GM20431 (cell line): Measurements from ENCODE around the gene SLX4IP.
"Not testable (repeated sequence)": the region's sequence is repeated elsewhere in the genome, so short reads cannot be mapped to it uniquely, and the experiment has no call there.

Experiments used
- in situ Hi-C: fragments of 300-500 bp; cut with MseI, MboI; formaldehyde crosslinking; loops from one replicate; pipeline ENCODE4 v1.15.0; 2020; ENCODE audit warnings: low sequenced_read_pairs; ENCODE audit not compliant: unreplicated experiment

The SLX4IP gene

DNA sequence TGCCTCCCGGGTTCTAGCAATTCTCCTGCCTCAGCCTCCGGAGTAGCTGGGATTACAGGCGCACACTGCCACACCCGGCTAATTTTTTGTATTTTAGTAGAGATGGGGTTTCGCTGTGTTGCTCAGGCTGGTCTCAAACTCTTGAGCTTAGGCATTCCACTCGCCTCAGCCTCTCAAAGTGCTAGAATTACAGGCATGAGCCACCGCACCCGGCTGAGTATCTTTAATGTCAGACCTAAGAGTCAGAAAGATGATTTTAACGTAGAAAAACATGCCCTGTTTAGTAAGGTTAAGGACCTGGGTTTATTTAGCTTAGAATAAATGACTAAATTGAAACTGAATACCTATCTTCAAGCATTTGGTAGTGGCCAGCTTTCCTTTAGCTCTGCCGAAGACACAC, 155.3 kb downstream of the SLX4IP start:
- in situ Hi-C loops, result not testable (repeated sequence)

- in situ Hi-C loops, result no loop called here
Observed at GRCh38 chr20:10590950-10591671, 156.0 kb downstream of the SLX4IP start.

GRCh38 chr20:10591946-10592521, 156.9 kb downstream of the SLX4IP start:
- in situ Hi-C loops, result no loop called here

DNA sequence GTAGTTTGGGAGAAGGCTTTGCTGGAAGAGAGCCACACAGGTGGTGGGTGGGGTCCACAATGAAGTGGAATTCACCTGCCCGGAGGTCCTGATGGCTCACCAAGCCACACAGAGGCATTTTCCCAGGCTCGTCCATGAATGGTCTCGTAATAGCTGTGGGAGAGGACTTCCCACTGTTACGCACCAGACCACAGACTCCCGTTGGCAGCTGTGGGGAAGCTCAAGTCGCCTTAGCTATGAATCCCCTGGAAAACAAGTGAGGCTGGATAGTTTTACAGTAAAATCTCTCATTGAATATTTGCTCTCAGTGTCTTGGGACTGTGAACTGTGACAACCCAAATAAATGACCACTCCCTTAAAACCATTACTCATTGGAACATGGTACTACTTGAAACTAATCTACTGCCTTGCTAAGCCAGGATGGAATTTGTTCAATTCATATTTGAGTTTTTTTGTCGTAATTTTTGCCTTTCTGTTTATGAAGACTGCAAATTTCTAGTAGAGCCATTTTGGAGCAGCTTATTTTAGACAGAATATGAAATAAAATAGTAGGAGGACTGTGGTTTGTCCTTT, 159.3 kb downstream of the SLX4IP start:
- in situ Hi-C loops, result no loop called here

DNA sequence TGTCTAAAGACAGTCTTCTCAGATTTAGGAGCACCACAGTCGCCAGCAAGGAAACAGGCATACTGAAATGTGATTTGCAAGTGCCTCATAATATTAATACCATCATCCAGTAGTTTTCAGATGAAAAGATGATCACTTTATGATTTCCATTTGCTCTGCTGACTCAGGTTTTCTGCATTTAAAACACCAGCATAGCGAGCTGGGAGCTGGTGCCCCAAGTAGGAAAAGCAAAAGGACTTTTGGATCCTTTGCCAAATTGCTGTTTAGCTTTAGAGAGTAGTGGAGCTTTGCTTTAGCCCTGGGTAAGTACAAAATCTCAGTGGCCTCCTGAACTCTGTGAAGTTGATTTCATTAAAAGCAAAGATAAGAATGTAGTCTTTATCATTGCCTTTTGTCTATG, 160.2 kb downstream of the SLX4IP start:
- in situ Hi-C loops, result no loop called here

GRCh38 chr20:10595985-10596384, 160.9 kb downstream of the SLX4IP start:
- in situ Hi-C loops, result no loop called here

- in situ Hi-C loops, result no loop called here
Observed at GRCh38 chr20:10596710-10597121, 161.6 kb downstream of the SLX4IP start.

DNA sequence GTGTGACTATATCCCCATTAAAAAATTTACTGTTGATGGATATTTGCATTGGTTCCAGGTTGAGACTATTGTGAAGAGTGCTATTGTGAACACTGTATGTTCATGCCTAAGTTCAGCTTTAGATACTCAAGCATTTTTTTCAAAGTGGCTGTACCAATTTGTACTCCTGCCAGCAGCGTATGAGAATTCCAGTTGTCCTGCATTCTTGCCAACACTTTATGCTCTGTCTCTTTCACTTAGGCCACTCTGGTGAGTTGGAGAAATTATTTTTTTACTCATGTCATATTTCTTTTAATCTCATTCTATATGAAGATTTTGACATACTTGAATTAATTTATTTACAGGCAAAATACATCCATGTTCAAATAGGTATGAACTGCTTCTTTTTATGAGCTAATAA, 162.5 kb downstream of the SLX4IP start:
- in situ Hi-C loops, result no loop called here

DNA sequence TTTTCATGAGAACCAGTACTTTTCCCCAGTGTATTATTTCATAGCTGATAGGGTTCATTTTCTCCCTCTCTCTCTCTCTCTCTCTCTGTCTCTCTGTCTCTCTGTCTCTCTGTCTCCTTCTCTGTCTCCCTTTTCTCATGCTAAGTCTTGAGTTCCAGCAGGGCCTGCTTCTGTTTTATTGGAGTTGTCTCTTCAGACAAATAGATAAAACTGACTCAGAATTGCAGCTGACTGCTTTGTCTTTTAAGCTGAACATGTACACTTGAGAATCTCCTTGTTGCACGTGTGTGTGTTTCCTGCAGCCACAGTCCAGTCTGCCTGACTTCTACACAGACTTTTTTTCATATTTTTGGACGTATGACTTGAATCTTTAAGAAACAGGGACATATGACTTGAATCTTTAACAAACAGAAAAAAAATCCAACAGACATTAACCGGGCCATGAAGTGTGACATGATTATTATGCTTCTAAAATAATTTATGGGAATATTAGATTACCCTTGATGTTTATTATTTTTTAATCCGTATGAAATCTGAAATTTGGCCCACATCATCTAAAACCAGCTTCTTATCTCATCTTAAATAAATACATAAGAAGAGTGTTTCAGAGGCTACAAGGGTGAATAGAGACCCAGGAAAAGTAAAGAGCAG, 167.2 kb downstream of the SLX4IP start:
- in situ Hi-C loops, result no loop called here

- in situ Hi-C loops, result no loop called here
Observed at GRCh38 chr20:10603378-10603777, 168.3 kb downstream of the SLX4IP start.

DNA sequence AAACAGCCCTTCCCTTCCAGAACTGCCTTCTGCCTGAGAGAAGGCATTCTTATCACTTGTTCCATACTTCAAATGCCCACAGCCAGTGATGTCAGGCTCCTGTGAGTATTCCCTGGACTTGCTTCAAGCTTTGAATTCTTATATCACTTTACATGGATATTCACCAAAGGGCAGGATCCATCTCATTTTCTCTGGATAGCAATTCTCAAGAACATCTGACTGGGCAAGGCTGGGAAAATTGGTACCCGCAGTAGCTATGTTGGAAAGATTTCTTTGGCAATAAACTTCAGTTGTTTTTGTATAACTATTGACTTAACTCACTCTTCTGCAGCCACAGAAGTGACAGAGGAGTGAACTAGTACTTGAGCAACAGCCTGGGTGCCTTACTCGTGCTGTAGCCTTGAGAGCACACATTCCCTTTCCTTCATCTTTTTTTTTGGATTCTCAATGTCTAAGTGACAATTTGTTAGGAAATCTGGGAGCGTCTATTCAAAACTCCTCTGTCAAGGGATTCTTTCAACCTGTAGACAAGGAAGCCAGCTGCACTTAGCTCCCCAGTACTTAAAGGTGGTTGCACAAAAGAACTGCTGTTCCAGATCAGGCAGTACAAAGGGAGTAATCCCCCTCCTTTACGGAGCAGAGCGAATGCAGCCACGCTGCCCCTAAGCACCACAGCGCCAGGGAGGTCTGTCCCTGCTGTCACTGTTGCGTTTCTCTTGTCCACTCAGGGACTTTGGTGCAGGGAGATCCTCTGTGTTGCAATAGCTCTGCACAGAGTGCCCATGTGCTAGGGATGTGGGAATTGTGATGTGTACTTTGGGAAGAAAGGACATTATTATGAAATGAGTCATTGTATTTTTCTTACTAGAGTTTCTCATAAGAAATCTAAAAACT, 169.1 kb downstream of the SLX4IP start:
- in situ Hi-C loops, result no loop called here

DNA sequence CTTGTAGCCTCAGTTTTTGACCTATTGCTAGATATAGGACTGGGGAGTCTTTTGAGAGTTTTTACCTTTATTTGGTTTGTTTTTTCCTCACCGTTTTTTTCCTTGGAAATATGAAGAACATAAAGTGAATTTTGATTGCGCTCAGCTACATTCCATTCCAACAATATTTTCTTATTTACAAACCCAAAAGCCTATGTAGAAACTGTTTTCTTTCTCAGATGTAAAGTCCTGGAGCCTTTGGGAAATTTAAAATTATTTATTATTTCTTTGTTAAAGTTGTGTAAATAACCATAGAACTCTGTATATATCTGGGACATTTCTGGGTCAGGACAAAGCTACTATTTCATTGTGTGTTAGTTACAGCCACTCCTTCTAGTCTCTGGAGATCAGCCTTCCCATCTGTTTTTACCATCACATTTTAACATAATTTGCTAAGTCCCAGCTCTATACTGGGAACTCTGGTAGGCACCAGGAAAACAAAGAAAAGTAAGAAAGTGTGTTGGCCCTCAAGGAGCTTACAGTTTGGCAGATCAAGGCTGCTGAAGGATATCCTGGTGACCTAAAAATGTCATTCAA, 169.8 kb downstream of the SLX4IP start:
- in situ Hi-C loops, result no loop called here

DNA sequence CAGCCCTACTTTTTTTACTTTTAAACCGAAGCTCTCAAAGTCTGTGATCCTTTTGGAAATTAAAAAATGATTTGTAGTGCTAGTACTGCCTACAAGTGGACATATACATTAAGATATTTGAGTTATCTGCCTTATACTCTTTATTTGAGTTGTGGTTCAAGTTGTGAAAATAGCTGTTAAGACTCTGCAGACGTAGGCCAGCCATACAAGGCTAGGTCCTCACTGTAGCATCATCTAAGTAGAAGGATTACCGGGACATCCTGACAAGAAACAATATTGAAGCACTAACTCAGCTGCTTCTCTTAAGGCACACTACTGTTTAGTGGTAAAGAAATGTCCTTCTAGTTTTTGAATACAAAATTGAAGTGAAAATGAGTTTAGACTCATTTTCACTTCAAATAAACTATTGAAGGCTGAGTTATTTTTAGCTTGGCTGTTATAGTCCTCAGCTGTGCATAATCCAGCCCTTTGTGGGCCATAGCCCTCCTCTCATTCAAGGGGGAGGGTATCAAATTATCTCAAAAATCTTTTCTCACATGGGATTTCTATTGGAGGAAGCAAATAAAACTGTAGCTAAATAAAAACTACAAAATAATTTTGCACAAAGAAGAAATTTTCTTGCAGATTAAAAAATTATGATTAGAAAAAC, 170.6 kb downstream of the SLX4IP start:
- in situ Hi-C loops, result no loop called here

- in situ Hi-C loops, result no loop called here
Observed at GRCh38 chr20:10609276-10609675, 174.2 kb downstream of the SLX4IP start.

DNA sequence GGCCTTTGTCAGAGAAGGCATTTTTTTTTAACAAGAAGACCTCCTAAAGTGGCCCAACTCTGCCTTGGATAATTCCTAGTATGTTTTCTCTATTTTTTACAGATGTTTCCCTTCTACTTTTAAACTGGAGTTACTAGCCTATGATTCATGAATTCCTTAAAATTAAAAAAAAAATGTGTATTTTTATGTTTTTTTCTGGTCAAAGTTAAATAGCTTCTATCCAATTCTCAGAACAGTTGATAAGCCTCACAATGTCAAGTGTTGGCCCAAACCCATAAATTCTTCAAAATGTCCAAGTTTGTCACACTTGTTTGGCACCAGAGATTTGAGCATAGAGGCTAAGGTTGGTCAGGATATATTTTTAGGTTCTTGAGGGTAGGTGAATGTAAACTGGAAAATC, 174.7 kb downstream of the SLX4IP start:
- in situ Hi-C loops, result no loop called here

- in situ Hi-C loops, result no loop called here
Observed at GRCh38 chr20:10610251-10610650, 175.1 kb downstream of the SLX4IP start.

DNA sequence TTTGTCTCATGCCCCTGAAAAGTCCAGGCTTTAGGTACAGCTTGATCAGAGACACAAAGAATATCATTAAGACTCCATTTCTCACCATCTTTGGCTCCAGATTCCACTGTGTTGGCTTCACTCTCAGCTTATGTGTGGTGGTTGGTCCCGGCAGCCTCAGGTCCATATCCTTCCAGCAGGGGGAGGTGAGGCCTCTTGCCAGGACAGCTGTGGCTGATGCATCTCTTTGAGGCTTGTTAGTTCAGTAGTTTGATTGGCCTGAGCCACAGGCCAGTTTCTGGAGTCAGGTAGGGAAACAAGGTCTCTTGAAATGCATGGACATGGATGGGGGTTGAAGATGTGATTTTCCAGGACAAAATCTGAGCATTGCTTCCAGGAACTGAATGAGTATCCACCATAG, 176.3 kb downstream of the SLX4IP start:
- in situ Hi-C loops, result no loop called here

- in situ Hi-C loops, result not testable (repeated sequence)
Observed at GRCh38 chr20:10613426-10613825, 178.3 kb downstream of the SLX4IP start.

- in situ Hi-C loops, result no loop called here
Observed at GRCh38 chr20:10613911-10614310, 178.8 kb downstream of the SLX4IP start.
